Ishikawa (cell line): ENCODE measurements around the gene PINLYP.

ENCODE experiments used
- CEBPB ChIP-seq: IDR thresholded peaks from 2 replicates; pipeline ENCODE4 v1.6.1; 2012
- CREB1 ChIP-seq: IDR thresholded peaks from 2 replicates; pipeline ENCODE4 v1.6.1; 2012; ENCODE audit warnings: low read depth
- EGR1 ChIP-seq: IDR thresholded peaks from 2 replicates; pipeline ENCODE4 v1.6.1; 2012
- EP300 ChIP-seq: IDR thresholded peaks from 2 replicates; pipeline ENCODE4 v1.6.1; 2012; ENCODE audit warnings: borderline replicate concordance
- FOXM1 ChIP-seq: IDR thresholded peaks from 2 replicates; pipeline ENCODE4 v1.6.1; 2012; ENCODE audit warnings: low read depth, borderline replicate concordance
- NFIC ChIP-seq: IDR thresholded peaks from 2 replicates; pipeline ENCODE4 v1.6.1; 2012
- RAD21 ChIP-seq: IDR thresholded peaks from 2 replicates; pipeline ENCODE4 v1.6.1; 2012; ENCODE audit warnings: low read depth
- TAF1 ChIP-seq: IDR thresholded peaks from 2 replicates; pipeline ENCODE4 v1.6.1; 2012; ENCODE audit warnings: low read depth, mild to moderate bottlenecking
- TCF12 ChIP-seq: IDR thresholded peaks from 2 replicates; pipeline ENCODE4 v1.6.1; 2012; ENCODE audit warnings: low read depth
- TEAD4 ChIP-seq: IDR thresholded peaks from 2 replicates; pipeline ENCODE4 v1.6.1; 2012
- YY1 ChIP-seq: IDR thresholded peaks from 2 replicates; pipeline ENCODE4 v1.6.1; 2012; ENCODE audit warnings: low read depth
- ZBTB7A ChIP-seq: IDR thresholded peaks from 2 replicates; pipeline ENCODE4 v1.6.1; 2012; ENCODE audit warnings: low read depth
- TF ChIP-seq, protein P1 (sequence below): IDR thresholded peaks from 2 replicates; pipeline ENCODE4 v1.6.1; 2012; ENCODE audit warnings: low read depth, mild to moderate bottlenecking
- TF ChIP-seq, protein P2 (sequence below): IDR thresholded peaks from 2 replicates; pipeline ENCODE4 v1.6.1; 2012
- TF ChIP-seq, protein P3 (sequence below): IDR thresholded peaks from 2 replicates; pipeline ENCODE4 v1.6.1; 2012

Gene PINLYP

DNA sequence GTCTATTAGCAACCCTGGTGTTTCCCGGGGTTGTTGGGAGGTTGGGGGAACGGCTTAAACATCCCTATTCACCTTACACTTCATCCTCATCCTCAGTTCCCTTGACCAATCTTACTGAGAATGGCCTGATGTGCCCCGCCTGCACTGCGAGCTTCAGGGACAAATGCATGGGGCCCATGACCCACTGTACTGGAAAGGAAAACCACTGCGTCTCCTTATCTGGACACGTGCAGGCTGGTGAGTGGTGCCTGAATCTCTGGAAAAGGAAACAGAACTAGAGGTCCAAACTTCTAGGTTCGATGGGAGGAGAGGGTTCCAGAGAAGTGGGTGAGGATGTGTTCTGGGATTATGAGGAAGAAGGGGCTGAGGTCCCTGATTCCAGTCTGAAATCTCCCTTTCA is 5.9 kb downstream of the PINLYP start:
- TF ChIP-seq, protein P1, sequence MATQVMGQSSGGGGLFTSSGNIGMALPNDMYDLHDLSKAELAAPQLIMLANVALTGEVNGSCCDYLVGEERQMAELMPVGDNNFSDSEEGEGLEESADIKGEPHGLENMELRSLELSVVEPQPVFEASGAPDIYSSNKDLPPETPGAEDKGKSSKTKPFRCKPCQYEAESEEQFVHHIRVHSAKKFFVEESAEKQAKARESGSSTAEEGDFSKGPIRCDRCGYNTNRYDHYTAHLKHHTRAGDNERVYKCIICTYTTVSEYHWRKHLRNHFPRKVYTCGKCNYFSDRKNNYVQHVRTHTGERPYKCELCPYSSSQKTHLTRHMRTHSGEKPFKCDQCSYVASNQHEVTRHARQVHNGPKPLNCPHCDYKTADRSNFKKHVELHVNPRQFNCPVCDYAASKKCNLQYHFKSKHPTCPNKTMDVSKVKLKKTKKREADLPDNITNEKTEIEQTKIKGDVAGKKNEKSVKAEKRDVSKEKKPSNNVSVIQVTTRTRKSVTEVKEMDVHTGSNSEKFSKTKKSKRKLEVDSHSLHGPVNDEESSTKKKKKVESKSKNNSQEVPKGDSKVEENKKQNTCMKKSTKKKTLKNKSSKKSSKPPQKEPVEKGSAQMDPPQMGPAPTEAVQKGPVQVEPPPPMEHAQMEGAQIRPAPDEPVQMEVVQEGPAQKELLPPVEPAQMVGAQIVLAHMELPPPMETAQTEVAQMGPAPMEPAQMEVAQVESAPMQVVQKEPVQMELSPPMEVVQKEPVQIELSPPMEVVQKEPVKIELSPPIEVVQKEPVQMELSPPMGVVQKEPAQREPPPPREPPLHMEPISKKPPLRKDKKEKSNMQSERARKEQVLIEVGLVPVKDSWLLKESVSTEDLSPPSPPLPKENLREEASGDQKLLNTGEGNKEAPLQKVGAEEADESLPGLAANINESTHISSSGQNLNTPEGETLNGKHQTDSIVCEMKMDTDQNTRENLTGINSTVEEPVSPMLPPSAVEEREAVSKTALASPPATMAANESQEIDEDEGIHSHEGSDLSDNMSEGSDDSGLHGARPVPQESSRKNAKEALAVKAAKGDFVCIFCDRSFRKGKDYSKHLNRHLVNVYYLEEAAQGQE, result no peak
- TF ChIP-seq, protein P2, sequence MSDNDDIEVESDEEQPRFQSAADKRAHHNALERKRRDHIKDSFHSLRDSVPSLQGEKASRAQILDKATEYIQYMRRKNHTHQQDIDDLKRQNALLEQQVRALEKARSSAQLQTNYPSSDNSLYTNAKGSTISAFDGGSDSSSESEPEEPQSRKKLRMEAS, result no peak
- TF ChIP-seq FOXM1, result no peak
- TF ChIP-seq EGR1, result no peak
- TF ChIP-seq CREB1, result no peak
- no peak for TF ChIP-seq TCF12
- no peak for TF ChIP-seq ZBTB7A
- TF ChIP-seq TEAD4, result no peak
- no peak for TF ChIP-seq YY1
- no peak for TF ChIP-seq TAF1
- TF ChIP-seq EP300, result no peak
- TF ChIP-seq RAD21, result no peak
- TF ChIP-seq NFIC, result no peak
- TF ChIP-seq, protein P3, sequence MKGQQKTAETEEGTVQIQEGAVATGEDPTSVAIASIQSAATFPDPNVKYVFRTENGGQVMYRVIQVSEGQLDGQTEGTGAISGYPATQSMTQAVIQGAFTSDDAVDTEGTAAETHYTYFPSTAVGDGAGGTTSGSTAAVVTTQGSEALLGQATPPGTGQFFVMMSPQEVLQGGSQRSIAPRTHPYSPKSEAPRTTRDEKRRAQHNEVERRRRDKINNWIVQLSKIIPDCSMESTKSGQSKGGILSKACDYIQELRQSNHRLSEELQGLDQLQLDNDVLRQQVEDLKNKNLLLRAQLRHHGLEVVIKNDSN, result no peak
- TF ChIP-seq CEBPB, result no peak

DNA sequence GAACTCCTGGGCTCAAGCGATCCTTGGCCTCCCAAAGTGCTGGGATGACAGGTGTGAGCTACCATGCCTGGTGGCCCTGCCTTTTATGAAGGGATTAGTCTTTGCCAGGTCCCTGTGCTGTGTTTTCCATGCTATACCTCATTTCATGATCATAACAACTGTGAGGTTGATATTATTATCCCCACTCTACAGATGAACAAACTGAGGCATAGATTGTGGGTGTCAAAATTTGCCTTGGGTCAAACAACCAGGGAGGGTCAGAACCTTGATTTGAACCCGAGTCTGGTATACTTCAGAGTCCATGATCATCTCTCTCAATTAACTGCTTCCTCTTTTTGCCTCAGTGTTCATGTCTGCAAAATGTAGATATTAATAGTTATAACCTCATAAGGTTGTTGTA is 6.9 kb downstream of the PINLYP start:
- TF ChIP-seq RAD21 (no peak), YY1 (no peak), NFIC (no peak), FOXM1 (no peak)

DNA sequence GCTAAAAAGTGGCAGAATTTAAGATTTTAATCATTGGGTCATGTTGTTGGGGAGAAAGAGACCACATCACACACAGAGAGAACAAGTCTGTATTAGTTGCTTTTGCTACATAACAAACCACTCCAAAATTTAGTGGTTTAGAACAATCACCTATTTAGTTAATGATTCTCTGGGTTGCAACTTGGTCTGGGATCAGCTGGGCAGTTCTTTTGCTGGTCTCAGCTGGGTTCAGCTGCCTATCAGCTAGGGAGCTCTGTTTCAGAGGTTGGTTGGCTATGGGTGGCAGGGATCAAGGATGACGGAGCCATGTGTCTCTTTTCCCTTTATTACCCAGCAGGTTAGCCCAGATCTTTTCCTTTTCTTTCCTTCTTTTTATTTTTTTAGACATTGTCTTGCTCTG is 8.9 kb downstream of the PINLYP start:
- TF ChIP-seq RAD21 (no peak), TAF1 (no peak), FOXM1 (no peak), YY1 (no peak), CEBPB (no peak), TCF12 (no peak), ZBTB7A (no peak), CREB1 (no peak), TEAD4 (no peak)
- TF ChIP-seq, protein P2, result no peak
- TF ChIP-seq, protein P1, result no peak
- TF ChIP-seq, protein P3, result no peak

DNA sequence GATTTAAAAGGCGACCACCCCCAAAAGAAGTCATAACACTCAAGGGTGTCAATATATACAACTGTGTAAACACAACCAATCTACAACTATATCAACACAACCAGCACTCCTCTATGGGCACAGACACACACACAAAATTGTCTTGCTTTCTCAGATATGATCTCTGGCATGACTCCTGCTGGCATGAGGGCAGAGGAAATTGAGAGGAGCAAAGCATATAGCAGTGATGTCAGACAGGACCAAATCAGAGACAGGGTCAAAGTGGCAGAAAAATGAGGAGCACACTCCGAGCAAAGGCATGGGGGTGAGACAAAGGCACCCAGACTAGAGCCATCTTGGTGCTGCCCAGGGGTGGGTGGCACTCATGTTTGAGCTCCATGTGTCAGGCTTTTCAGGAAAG is 10.7 kb downstream of the PINLYP start:
- TF ChIP-seq CREB1 (no peak), EP300 (no peak), FOXM1 (no peak), EGR1 (no peak), TCF12 (no peak), ZBTB7A (no peak), NFIC (no peak)
- TF ChIP-seq, protein P2, result no peak
- TF ChIP-seq, protein P3, result no peak
- TF ChIP-seq, protein P1, result no peak
